Measurements from ENCODE around the gene MBOAT2. TPM values are rescaled to one million over a fixed set of nuclear protein-coding genes. Genes with fewer than 3 reads are reported as not detected.

Gene MBOAT2
- total and polyA plus RNA-seq, 2 of the 13 experiments (the other 11 are each of a cell fraction or from before 2014, with no cell fraction given): 0.11 to 0.36 TPM

GRCh38 chr2:8999797-9000196, 3.7 kb downstream of the MBOAT2 start:
- Histone ChIP-seq H3K4me2 (ENCODE audit: low read depth, low read length) (no peak overlapping the region), H3K27ac (ENCODE audit: extremely low read length, insufficient read depth, low read length) (no peak overlapping the region), H3K4me3 (replicated peaks in 1 of 3; ENCODE audit: insufficient read depth in 1 of 3, low read depth in 2 of 3, low read length in 3 of 3) (no peak overlapping the region), H2AFZ (ENCODE audit: low read length) (no peak overlapping the region), H3K4me1 (ENCODE audit: insufficient read depth, low read length) (no peaks in the 10 kb centered on the region), H4K20me1 (ENCODE audit: insufficient read depth, low read length) (no peaks in the 10 kb centered on the region), H3K27me3 (ENCODE audit: control insufficient read depth in 1 of 2, insufficient read depth in 2 of 2, low read length in 2 of 2) (peaks cover 0 to 49% of the 10 kb centered on the region in 2 experiments; a peak in 4 of 5 replicates), H3K79me2 (ENCODE audit: insufficient read depth, low read length) (no peaks in the 10 kb centered on the region), H3K36me3 (replicated peaks in 1 of 2; ENCODE audit: control insufficient read depth in 1 of 2, insufficient read depth in 2 of 2, low read length in 2 of 2) (no peaks in the 10 kb centered on the region), H3K9ac (ENCODE audit: insufficient read depth, low read depth, low read length) (no peak overlapping the region), H3K9me3 (ENCODE audit: low read length) (no peaks in the 10 kb centered on the region)
- FAIRE-seq (no peak), DNase-seq (ENCODE audit: low spot score) (no peak), ATAC-seq (no peak)
- 2% methylated on average over 1 of the region's 1 CpG for WGBS (ENCODE audit: low lambda C conversion rate)
- POLR2A ChIA-PET: no interaction called here
- in situ Hi-C loops (cut with HindIII; ENCODE audit: extremely low pct_ligation_motif_present, low pct_unique_long_range_greater_than_20kb) (no loop called here), intact Hi-C loops (cut with micrococcal nuclease; ENCODE audit: unreplicated experiment) (no loop called here)
- TF ChIP-seq STAG1 (CRISPR knock-in tag; IDR thresholded peaks at IDR 0.05) (no peak), NFAT5 (CRISPR knock-in tag; IDR thresholded peaks at IDR 0.05) (no peak), ZNF503 (CRISPR knock-in tag; IDR thresholded peaks at IDR 0.05) (no peak), TERF1 (CRISPR knock-in tag; IDR thresholded peaks at IDR 0.05) (no peak), NAIF1 (CRISPR knock-in tag; IDR thresholded peaks at IDR 0.05; ENCODE audit: borderline replicate concordance) (no peak), ZNF383 (CRISPR knock-in tag; IDR thresholded peaks at IDR 0.05; ENCODE audit: borderline replicate concordance) (no peak), IKZF5 (CRISPR knock-in tag; IDR thresholded peaks at IDR 0.05) (no peak)
- BruUV-seq (replicated peaks): no TSS peak
- CTCF ChIA-PET (ENCODE audit: low intra/inter-chr PET ratio, low total read pairs): no interaction called here

All from HepG2 (cell line).